Activated B cell treated with CpG ODN at 0.5 μM for 24 hours (primary cell): ENCODE measurements around the gene COL4A3. TPM values are rescaled to one million over a fixed set of nuclear protein-coding genes. Genes with fewer than 3 reads are reported as not detected.

ENCODE experiments used
- ATAC-seq: fragments of 200-7000 bp; cut with Tn5 transposase; one replicate; pipeline ENCODE4 v1.10.0; 2021; ENCODE audit warnings: low read depth, mild to moderate bottlenecking, moderate library complexity
- CTCF ChIA-PET: fragments of 350-600 bp; sonication (Branson Sonifier 250); formaldehyde crosslinking; loops from one replicate; lab custom pipeline; 2021; ENCODE audit warnings: antibody characterized with exemption; lab: Charles Lee
- POLR2A ChIA-PET: fragments of 350-600 bp; sonication (Branson Sonifier 250); formaldehyde crosslinking; loops from one replicate; lab custom pipeline; 2021; ENCODE audit warnings: antibody characterized with exemption; lab: Charles Lee
- DNase-seq: peaks from one replicate; pipeline ENCODE4 v3.0.0; 2022
- H3K27ac Mint-ChIP-seq: one replicate; pipeline ENCODE4 v1.8.0; 2020; ENCODE audit warnings: mixed read lengths
- H3K27me3 Mint-ChIP-seq: one replicate; pipeline ENCODE4 v1.8.0; 2021; ENCODE audit warnings: mixed read lengths
- H3K36me3 Mint-ChIP-seq: one replicate; pipeline ENCODE4 v1.8.0; 2021; ENCODE audit warnings: low read depth, mixed read lengths
- H3K4me1 Mint-ChIP-seq: one replicate; pipeline ENCODE4 v1.8.0; 2021; ENCODE audit warnings: mixed read lengths
- H3K4me3 Mint-ChIP-seq: one replicate; pipeline ENCODE4 v1.8.0; 2020; ENCODE audit warnings: mild to moderate bottlenecking, mixed read lengths
- H3K9me3 Mint-ChIP-seq: one replicate; pipeline ENCODE4 v1.8.0; 2020; ENCODE audit warnings: mixed read lengths
- intact Hi-C: fragments of 100-400 bp; cut with micrococcal nuclease; formaldehyde crosslinking; loops from one replicate; pipeline ENCODE4 v1.15.1; 2024
- total RNA-seq: library from RNA; stranded (reverse); gene quantifications from 2 replicates; pipeline ENCODE4 v1.2.3, GENCODE V29; 2022
- TF ChIP-seq, protein P1 (sequence below): fragments of 200-600 bp; IDR thresholded peaks from one replicate; pipeline ENCODE4 v1.8.0; 2022; ENCODE audit warnings: antibody characterized with exemption, mild to moderate bottlenecking

COL4A3 gene
- total RNA-seq, 1 donor from 2014 or later = 18.3 TPM

DNA sequence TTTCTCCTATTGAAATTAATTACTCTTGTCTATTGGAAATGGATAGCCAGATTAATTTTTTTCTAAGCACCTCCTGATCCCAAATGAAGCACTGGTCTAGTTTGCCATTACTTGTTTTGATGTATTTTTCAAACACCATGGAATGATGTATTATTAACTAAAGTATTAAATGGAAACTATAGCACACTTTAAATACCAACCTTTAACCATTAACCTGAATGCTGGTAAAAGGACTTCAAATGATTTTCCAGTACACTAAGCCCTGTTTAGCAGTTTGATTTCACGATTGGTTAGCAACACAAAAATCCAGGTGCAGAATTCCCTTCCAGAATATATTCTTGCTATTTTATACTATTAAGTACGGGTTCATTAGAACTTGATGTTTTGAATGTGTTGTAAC, 37.3 kb downstream of the COL4A3 start:
- H3K9me3 Mint-ChIP-seq = no peaks in the 10 kb centered on the region
- no peak for ATAC-seq
- no peaks in the 10 kb centered on the region for H3K4me1 Mint-ChIP-seq
- H3K4me3 Mint-ChIP-seq = no peak overlapping the region
- intact Hi-C loops = no loop called here
- ChIA-PET CTCF (no interaction called here), POLR2A (no interaction called here)
- no peak for DNase-seq
- no peaks in the 10 kb centered on the region for H3K27me3 Mint-ChIP-seq
- no peak overlapping the region for H3K27ac Mint-ChIP-seq
- H3K36me3 Mint-ChIP-seq = no peaks in the 10 kb centered on the region
- TF ChIP-seq, protein P1, sequence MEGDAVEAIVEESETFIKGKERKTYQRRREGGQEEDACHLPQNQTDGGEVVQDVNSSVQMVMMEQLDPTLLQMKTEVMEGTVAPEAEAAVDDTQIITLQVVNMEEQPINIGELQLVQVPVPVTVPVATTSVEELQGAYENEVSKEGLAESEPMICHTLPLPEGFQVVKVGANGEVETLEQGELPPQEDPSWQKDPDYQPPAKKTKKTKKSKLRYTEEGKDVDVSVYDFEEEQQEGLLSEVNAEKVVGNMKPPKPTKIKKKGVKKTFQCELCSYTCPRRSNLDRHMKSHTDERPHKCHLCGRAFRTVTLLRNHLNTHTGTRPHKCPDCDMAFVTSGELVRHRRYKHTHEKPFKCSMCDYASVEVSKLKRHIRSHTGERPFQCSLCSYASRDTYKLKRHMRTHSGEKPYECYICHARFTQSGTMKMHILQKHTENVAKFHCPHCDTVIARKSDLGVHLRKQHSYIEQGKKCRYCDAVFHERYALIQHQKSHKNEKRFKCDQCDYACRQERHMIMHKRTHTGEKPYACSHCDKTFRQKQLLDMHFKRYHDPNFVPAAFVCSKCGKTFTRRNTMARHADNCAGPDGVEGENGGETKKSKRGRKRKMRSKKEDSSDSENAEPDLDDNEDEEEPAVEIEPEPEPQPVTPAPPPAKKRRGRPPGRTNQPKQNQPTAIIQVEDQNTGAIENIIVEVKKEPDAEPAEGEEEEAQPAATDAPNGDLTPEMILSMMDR = no peak

DNA sequence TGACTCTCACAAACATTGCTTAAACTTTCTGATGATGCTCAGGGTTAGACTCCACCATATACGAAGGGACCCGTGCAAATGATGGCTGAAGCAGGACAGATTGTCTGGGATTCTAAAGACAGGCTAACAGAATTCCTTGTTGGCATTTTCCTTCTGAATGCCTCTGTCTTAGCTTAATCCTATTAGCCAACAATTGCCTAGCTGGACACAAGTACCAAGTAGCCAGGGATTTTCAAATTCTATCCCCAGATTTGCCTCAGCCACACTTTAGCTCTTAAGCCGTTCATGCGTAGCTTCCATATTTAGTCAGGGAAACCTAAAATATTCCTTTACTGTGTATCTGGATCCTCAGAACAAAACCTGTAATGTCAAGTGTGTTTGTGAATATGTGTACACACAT, 40.0 kb downstream of the COL4A3 start:
- H3K36me3 Mint-ChIP-seq = no peaks in the 10 kb centered on the region
- no peaks in the 10 kb centered on the region for H3K9me3 Mint-ChIP-seq
- CTCF ChIA-PET = interaction anchor here (1.5 kb wide), 1 partner anchor 34 kb away, joined by 3 read pairs; no protein-coding TSS in a partner anchor

DNA sequence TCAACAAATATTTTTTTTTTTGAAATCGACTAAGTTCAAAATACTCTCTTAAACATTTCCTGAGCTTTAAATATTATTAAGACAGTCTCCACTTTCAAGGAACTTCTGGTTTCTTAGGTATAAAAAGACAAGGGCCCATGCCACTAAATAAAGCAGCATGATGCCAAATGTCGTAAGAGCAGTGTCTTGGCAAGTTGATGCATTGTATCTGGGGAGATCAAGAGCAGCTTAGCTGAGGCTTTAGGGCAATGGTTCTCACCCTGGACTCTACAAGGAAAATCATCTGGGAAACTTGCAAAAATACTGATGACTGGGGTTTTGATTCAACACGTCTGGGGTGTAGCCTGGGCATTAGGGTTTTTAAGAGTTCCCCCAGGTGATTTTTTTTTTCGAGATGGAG, 41.3 kb downstream of the COL4A3 start:
- Mint-ChIP-seq H3K4me1 (no peaks in the 10 kb centered on the region), H3K4me3 (no peak overlapping the region), H3K9me3 (no peaks in the 10 kb centered on the region), H3K36me3 (no peaks in the 10 kb centered on the region), H3K27ac (no peak overlapping the region), H3K27me3 (no peaks in the 10 kb centered on the region)
- intact Hi-C loops = no loop called here
- ATAC-seq = no peak
- ChIA-PET POLR2A (no interaction called here), CTCF (no interaction called here)
- TF ChIP-seq, protein P1 = no peak
- DNase-seq = no peak

More for the DNA sequence above, 40.0 kb downstream of the COL4A3 start:
- intact Hi-C loops = no loop called here
- TF ChIP-seq, protein P1 = no peak
- POLR2A ChIA-PET = no interaction called here
- Mint-ChIP-seq H3K4me3 (no peak overlapping the region), H3K27ac (no peak overlapping the region), H3K27me3 (no peaks in the 10 kb centered on the region), H3K4me1 (no peaks in the 10 kb centered on the region)
- DNase-seq (no peak), ATAC-seq (no peak)

DNA sequence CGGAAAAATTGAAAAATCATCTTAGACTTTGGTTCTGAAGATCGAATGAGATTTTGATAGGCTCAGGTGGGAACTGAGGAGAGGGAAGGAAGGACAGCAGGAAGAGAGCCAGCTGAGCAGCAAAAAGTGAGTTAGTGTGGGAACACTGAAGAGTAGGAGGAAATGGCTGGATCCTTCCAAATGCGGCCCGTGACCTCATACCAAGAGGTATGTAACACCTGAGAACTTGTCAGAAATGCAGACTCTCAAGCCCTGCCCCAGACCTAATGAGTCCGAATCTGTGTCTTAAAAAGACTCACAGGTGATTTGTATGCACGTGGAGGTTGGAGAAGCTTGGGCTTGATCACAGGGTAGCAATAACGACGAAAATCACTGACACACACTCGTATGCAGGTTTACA, 42.0 kb downstream of the COL4A3 start:
- no peak overlapping the region for H3K27ac Mint-ChIP-seq
- intact Hi-C loops = no loop called here
- no peaks in the 10 kb centered on the region for H3K9me3 Mint-ChIP-seq
- ATAC-seq (no peak), DNase-seq (no peak)
- ChIA-PET POLR2A (no interaction called here), CTCF (no interaction called here)
- no peaks in the 10 kb centered on the region for H3K4me1 Mint-ChIP-seq
- H3K27me3 Mint-ChIP-seq = no peaks in the 10 kb centered on the region
- no peak overlapping the region for H3K4me3 Mint-ChIP-seq
- H3K36me3 Mint-ChIP-seq = no peaks in the 10 kb centered on the region
- TF ChIP-seq, protein P1 = no peak

DNA sequence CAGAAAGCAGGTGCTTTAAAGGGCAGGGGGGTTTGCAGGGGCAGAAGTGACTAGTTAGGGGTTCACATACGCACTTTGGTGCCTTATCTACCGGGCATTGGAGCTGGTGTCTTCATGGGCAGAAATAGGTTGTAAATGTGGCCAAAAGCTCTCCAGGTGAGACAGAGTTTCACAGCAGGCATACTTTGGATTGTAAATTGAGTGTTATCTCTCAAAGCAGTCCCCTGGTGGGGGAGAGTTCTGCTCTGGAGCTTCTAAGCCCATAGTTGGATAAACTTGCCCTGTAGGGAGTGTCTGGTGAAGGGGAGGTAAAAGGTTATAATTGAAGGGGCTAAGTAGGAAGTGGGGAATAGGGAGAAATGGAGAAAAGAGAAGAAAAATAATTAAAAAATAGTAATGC, 43.1 kb downstream of the COL4A3 start:
- intact Hi-C loops = no loop called here
- no peak for DNase-seq
- Mint-ChIP-seq H3K9me3 (no peaks in the 10 kb centered on the region), H3K36me3 (no peaks in the 10 kb centered on the region), H3K4me1 (no peaks in the 10 kb centered on the region), H3K27me3 (no peaks in the 10 kb centered on the region), H3K4me3 (no peak overlapping the region), H3K27ac (no peak overlapping the region)
- ATAC-seq = no peak
- TF ChIP-seq, protein P1 = no peak
- ChIA-PET POLR2A (no interaction called here), CTCF (no interaction called here)
